ENCODE results near the gene RANGAP1.
"Not testable (repeated sequence)": the region's sequence is repeated elsewhere in the genome, so short reads cannot be mapped to it uniquely, and the experiment has no call there.

The RANGAP1 gene

DNA sequence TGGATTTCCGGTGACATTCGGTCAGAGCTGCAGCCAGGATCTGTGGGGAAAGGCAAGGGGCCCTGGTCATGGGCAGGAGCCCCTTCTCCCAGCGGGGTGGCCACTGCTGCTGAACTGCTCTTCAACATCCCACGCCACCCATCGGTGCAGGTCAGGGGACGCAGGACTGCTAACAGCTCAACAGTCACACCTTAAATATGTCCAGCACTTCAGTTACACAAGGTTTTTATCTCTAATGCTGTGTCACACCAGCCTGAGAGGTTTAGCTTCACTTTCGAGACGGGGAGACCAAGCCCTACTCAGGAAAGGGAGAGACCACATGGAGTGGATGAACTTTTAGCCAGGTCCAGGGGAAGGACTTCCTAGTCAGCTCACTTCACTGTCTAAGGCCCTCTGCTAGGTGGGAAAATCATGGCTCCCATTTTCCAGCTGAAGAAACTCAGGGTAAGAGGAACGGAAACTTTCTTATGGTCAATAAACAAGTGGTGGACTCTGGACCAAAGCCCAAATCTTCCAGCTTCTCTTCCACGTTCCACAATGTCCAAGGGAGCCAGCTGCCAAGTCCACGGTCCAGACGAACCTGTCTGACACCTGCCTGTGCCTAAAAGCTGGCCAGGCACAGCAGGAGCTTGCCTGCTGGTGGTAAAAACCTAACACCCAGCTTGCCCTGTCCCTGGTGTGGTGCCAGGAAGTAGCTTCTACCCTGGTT lies 24.3 kb downstream of the RANGAP1 start:
- DNase-seq (ENCODE audit: low read depth), result no peak
- TF ChIP-seq, protein P1, sequence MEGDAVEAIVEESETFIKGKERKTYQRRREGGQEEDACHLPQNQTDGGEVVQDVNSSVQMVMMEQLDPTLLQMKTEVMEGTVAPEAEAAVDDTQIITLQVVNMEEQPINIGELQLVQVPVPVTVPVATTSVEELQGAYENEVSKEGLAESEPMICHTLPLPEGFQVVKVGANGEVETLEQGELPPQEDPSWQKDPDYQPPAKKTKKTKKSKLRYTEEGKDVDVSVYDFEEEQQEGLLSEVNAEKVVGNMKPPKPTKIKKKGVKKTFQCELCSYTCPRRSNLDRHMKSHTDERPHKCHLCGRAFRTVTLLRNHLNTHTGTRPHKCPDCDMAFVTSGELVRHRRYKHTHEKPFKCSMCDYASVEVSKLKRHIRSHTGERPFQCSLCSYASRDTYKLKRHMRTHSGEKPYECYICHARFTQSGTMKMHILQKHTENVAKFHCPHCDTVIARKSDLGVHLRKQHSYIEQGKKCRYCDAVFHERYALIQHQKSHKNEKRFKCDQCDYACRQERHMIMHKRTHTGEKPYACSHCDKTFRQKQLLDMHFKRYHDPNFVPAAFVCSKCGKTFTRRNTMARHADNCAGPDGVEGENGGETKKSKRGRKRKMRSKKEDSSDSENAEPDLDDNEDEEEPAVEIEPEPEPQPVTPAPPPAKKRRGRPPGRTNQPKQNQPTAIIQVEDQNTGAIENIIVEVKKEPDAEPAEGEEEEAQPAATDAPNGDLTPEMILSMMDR (IDR thresholded peaks at IDR 0.05; ENCODE audit: insufficient read depth, low read depth, low read length, missing control alignments), result no peak
- H3K4me3 ChIP-seq (ENCODE audit: low read depth, low read length), result no peak overlapping the region

DNA sequence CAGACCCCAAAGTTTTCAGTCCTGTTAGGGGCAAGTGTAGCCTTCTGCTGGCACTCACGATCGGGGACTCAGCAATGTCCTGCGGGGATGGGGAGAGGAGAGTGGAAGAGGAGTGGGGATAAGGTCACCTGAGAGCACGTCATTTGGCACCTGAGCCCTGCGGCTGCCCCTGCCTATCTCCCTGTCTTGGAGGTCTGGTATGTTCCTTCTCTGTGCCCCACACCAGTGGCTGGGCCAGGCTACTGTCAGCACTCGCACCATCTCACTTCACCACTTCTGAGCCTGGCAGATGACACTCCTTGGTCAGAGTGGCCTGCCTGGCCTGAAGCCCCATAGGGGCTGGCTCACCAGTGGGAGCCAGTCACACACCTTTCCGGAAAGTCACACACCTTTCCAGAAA lies 25.1 kb downstream of the RANGAP1 start:
- no peak overlapping the region for H3K4me3 ChIP-seq (ENCODE audit: low read depth, low read length)
- TF ChIP-seq, protein P1 (IDR thresholded peaks at IDR 0.05; ENCODE audit: insufficient read depth, low read depth, low read length, missing control alignments), result no peak
- DNase-seq (ENCODE audit: low read depth), result no peak

DNA sequence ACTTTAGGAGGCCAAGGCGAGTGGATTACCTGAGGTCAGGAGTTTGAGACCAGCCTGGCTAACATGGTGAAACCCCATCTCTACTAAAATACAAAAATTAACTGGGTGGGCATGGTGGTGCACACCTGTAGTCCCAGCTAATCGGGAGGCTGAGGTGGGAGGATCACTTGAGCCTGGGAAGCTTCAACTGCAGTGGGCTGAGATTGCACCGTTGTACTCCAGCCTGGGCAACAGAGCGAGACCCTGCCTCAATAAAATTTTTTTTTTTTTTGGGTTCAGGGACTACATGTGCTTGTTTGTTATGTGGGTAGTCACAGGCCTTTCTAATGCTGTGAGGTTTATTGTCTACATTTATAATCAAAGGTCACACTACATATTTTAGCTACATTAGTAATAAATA lies 26.2 kb downstream of the RANGAP1 start:
- DNase-seq (ENCODE audit: low read depth); H3K4me3 ChIP-seq (ENCODE audit: low read depth, low read length): not testable (repeated sequence)

DNA sequence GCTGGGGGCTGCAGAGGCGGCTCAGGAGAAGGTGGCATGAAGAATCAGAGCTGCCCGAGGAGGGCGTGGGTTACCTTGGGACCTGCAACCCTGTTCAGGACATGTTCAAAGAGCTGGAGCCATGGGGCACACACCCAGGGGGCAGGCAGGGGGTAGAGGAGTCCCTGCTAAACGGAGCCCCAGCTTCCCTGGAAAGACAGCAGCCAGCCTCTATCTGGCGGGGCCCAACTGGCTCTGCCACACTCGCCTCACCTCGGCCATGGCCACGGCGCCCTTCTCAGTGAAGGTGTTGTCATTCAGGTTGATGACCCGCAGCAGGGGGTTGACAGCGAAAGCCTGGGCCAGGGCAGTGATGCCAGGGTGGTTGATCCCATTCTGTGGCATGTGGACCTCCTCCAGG lies 28.3 kb downstream of the RANGAP1 start:
- TF ChIP-seq, protein P1 (IDR thresholded peaks at IDR 0.05; ENCODE audit: insufficient read depth, low read depth, low read length, missing control alignments), result no peak
- no peak for DNase-seq (ENCODE audit: low read depth)
- H3K4me3 ChIP-seq (ENCODE audit: low read depth, low read length), result no peak overlapping the region

DNA sequence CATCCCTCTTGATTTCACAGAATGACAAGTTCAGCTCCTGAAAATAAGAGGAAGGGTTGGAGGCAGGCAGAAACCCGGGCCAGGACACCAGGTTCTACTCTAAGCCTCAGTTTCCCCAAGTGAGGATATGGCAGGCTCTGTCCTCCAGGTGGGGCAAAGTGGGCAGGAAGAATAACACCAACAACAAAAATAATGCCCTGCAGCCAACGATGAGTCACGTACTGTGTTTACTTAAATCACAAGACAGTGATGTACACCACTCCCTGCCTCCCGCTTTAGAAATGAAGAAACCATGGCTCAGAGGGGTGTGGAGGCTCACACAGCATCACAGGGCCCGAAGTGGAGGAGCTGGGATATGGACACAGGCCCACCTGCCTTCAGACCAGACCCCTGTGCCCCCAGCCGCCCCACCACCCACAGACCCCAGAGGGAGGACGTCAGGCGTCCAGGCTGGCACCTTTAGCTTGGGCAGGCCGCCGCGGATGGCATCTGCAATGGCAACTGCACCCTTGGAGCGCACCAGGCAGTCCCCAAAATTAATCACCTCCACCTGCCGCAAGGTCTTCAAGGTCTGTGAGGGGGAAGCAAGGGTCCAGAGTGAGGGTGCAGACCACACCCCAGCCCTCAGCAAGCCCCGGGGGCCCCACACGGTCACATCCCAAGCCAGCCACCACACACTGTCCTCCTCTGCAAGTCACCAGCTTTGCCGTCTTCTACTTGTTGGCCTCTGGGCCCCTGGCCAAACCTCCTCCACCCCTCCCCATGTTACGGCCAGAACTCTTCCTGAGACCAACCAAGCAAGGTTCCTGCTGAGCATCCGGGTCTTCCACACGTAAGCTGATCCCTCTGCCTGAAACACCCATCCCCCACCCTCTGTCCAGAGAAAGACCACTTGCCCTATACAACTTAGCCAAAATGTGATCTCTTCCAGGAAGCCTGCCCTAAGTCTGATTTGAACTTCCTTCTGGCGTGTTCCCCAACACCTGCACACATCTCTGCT lies 29.4 kb downstream of the RANGAP1 start:
- TF ChIP-seq, protein P1 (IDR thresholded peaks at IDR 0.05; ENCODE audit: insufficient read depth, low read depth, low read length, missing control alignments), result no peak
- no peak for DNase-seq (ENCODE audit: low read depth)
- no peak overlapping the region for H3K4me3 ChIP-seq (ENCODE audit: low read depth, low read length)

DNA sequence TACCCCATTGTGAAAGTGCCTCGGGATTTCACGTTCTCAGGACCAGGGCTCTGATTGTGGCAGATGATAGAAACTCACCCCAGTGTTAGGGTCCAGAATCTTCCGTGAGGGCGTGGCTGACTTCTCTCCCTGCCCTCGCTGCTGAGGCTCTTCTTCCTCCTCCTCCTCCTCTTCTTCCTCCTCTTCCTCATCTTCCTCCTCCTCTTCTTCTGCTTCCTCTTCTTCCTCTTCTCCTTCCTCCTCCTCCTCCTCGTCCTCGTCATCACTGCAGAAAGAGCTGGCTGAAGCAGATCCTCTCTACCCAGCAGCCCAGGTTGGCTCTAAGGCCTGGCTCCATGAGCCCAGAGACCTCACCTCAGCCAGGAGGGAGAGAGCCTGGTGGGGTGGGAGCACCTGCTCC lies 31.8 kb downstream of the RANGAP1 start:
- no peak for DNase-seq (ENCODE audit: low read depth)
- H3K4me3 ChIP-seq (ENCODE audit: low read depth, low read length), result no peak overlapping the region
- TF ChIP-seq, protein P1 (IDR thresholded peaks at IDR 0.05; ENCODE audit: insufficient read depth, low read depth, low read length, missing control alignments), result no peak

DNA sequence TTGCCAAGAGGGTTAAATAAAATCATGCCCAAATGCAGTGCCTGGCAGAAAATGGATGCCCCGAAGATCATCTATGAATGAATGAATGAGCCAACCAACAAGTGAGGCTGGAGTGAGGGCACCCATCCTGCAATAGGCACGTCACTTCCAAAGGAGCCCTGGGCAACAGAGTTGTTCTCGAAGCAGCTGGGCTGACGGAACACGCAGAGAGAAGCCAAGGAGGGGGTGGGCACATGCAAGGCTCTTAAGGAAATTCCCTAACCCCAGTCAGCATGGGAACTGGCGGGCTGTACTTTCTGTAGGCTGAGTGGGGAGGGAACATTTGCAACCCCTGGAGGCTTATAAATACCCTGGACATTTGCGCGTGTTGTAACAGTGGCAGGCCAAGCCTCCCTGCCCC lies 33.6 kb downstream of the RANGAP1 start:
- DNase-seq (ENCODE audit: low read depth), result no peak
- TF ChIP-seq, protein P1 (IDR thresholded peaks at IDR 0.05; ENCODE audit: insufficient read depth, low read depth, low read length, missing control alignments), result no peak
- H3K4me3 ChIP-seq (ENCODE audit: low read depth, low read length), result no peak overlapping the region
